GM21381 (cell line): ENCODE measurements around the gene RPS29.

ENCODE experiments used
- ATAC-seq: cut with Tn5 transposase; IDR thresholded peaks from one replicate; pipeline ENCODE4 v1.9.1; 2021; ENCODE audit warnings: mild to moderate bottlenecking, moderate library complexity; ENCODE audit not compliant: unreplicated experiment

Gene RPS29

DNA sequence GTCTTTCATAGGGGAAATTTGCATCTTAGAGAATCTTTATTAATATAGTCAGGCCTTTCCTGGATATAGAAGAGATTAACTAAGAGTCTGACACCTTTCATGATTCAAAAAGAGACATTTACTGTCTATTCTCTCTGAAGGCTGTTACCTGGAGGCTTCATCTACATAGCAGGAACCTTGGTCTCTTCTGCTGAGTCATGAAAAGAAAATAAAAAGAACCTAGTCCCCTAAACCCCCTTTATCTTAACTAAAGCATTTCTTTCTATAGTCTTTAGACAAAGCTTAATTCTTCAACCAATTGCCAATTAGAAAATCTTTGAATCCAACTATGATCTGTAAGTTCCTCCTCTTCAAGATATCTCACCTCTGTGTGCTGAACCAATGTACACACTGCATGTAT lies 33.1 kb downstream of the RPS29 start:
- no peak for ATAC-seq

DNA sequence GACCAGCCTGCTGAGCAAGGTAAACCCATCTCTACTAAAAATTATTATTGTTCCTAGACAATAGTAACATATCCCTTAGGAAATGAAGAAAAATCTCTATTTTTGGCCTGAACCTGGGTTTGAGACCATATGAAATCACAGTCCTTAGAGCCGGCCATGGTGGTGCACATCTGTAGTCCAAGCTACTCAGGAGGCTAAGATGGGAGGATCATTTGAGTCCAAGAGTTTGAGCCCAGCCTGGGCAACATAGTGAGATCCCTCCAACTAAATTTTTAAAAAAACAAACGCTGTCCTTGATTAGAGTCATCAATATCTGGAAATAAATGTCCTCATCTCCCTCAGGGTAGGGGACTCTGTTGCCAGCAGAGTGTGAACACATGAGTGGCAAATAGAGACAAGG lies 34.6 kb downstream of the RPS29 start:
- ATAC-seq = no peak

DNA sequence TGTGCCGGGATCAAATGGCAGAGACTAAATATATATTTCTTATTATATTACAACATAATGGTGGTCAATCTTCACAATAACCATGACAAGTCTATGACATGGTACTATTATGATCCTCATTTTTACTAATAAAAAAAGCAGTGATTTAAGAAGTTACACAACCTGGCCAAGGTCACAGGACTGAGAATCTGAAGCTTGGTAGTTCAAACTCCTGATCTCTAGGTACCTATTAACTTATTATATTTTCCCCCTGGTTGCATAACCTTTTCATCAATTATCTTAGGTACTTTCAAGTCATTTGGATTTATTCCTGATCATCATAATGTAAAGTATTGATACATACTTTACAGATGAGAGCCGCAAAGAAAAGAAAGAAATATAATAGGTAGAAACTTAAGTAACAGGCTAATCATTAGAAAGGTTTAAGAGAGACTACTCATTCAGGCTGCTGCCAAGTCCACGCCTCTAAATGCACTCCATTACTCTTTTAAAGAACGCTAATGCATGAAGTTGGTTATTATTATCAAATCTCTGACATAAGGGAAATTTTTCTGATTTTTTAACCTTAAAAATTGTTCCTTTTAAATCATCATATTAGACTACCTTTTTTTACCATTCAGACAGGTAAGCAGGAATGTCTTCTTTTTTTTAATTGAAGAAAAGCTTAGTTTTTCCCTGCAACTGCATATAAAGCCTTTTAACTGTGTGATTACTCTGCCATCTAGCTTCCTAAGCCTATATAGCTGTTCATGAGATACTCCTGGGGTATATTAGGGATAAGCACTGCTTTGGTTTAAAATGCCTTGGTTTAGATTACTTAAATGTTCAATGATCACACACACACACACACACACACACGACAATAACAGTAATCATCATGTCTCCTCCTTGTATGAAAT lies 35.6 kb downstream of the RPS29 start:
- ATAC-seq = no peak

DNA sequence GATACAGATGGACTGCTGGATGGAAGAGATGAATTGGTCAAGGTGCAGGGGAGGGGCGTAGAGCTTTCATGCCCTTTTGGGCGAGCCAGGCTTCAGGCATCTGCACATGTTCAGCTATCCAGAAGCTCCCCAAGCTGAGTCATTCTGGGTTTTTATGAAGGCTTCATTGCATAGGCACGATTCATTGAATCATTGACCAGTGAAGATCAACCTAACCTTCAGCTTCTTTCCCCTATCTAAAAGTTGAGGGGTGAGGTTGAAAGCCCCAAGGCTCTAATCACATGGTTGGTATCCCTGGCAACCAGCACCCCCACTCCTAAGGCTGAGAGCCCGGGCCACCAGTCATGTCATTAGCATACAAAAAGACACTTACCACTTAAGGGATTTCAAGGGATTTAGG lies 36.3 kb downstream of the RPS29 start:
- ATAC-seq = no peak

DNA sequence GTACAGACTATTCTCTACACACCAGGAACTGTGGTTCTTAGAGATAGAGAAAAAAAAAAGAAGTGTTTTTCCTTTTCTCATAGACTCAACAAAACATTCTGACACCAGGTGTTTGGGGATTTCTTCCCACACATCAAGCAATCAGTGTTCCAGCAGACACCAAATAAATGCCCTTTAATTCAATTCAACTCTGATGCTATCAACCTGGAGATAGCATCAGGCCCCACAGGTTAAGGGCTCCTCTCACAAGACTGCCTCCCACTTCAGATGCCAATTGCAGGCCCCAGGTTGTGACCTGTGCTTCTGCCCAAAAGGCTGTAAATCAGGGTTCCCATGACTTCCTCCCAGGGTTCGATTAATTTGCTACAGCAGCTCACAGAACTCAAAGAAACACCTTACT lies 36.7 kb downstream of the RPS29 start:
- ATAC-seq = no peak

DNA sequence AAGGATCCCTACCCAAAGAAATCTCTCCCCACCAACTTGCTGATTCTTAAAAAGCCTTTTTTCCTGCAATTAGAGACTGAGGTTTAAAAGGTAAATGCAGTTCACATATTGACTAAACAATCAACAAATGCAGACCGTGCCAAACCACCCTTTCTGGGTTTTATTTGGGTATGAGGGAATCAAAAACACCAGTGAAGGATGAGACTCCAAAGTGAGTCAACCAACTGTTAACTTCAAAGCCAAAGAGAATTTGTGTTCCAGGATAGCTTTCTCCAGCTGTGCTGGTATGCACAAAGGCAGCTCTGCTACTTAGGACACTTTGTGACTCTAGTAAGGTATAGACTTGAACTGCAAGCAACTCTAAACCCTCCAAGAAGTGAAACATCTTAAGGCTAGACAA lies 39.4 kb downstream of the RPS29 start:
- ATAC-seq = no peak

DNA sequence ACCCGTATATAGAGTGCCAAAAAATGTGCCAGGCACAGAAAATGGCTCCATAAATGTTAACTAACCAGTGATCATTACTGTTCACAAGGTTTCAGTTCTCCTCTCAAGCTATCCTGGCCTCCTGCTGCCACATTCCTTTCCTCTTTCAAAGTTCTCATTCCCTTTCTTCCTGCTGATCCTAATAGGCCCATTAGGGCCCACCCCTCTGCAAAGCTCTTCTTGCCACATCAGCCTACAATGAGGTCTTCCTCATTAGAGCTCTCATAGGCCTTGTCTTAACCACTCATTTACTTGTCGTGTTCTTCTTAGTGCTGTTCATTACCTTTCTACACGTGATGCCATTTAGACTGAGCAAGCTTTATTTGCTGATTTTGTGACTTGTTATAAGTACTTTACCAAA lies 40.5 kb downstream of the RPS29 start:
- no peak for ATAC-seq

DNA sequence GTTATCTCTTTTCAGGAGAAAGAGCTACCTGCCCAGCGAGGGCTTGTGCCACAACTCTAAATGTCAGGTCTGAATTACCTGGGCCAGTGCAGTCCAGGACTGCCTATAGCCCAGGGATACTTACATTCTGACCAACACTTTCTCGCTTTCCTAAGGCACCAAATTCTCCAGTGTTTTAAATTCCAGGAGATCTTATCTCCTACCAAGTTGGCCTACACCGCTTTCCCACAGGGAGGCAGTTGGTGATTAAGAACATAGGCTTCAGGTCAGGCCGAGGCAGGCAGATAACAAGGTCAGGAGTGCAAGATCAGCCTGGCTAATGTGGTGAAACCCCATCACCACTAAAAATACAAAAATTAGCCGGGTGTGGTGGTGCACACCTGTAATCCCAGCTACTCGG lies 41.1 kb downstream of the RPS29 start:
- no peak for ATAC-seq

DNA sequence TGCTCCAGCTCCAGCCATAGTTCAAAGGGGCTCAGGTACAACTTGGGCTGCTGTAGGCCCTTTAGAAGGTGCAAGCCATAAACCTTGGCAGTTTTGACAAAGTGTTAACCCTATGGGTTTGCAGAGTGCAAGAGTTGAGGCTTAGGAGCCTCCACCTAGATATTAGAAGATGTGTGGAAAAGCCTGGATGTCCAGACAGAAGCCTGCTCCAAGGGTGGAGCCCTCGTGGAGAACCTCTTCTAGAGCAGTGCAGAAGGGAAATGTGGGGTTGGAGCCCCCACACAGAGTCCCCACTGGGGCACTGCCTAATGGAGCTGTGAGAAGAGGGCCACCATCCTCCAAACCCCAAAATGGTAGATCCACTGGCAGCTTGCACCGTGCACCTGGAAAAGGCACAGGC lies 45.1 kb downstream of the RPS29 start:
- ATAC-seq = no peak

DNA sequence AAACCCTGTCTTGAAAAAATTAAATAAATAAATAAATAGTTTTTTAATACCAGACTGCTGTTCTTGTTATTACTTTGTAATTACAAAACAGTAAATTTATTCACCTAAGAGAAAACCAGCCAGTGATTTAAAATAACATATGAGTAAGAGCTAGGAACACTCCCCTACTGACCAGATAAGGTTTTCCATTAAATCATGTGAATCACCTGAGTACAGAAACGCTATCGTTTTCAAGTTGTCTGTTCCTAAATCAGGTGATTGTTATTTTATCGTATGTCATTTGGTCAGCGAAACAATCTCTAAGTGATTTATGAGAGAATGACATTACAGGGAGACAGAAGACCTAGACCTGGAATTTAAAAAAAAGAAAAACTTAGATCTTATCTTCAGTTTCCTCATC lies 47.3 kb downstream of the RPS29 start:
- no peak for ATAC-seq
